Common myeloid progenitor, CD34-positive (primary cell): ENCODE results near the gene CCDC32.
"Not testable (repeated sequence)": the region's sequence is repeated elsewhere in the genome, so short reads cannot be mapped to it uniquely, and the experiment has no call there.

Source experiments
- CTCF ChIA-PET: fragments of 350-600 bp; sonication (Branson Sonifier 250); formaldehyde crosslinking; loops from one replicate; lab custom pipeline; 2021; ENCODE audit warnings: antibody characterized with exemption; lab: Charles Lee
- POLR2A ChIA-PET: fragments of 350-600 bp; sonication (Branson Sonifier 250); formaldehyde crosslinking; loops from one replicate; lab custom pipeline; 2021; ENCODE audit warnings: antibody characterized with exemption; lab: Charles Lee
- DNase-seq, 3 donors: peaks; one replicate each; pipeline versions ENCODE4 v3.0.0 to v3.0.0-alpha.2; 2013
- H3K27ac ChIP-seq, 2 experiments: 1 replicate in 1 of 2; 2 replicates in 1 of 2; pipeline ENCODE4 v1.7.0; 2013; ENCODE audit warnings: inconsistent platforms in 2 of 2, low read length in 2 of 2, mild to moderate bottlenecking in 2 of 2, low read depth in 1 of 2, moderate library complexity in 1 of 2; ENCODE audit not compliant: severe bottlenecking in 2 of 2, insufficient read depth in 1 of 2, poor library complexity in 1 of 2
- H3K27me3 ChIP-seq, 5 experiments: replicated peaks in 2 of 5; 1 replicate in 3 of 5; 2 replicates in 2 of 5; pipeline versions ENCODE4 v1.6.1 to v1.7.0; 2013; ENCODE audit warnings: low read length in 4 of 5, mild to moderate bottlenecking in 2 of 5, moderate library complexity in 2 of 5, inconsistent platforms in 1 of 5; ENCODE audit not compliant: insufficient read depth in 5 of 5, control insufficient read depth in 4 of 5
- H3K36me3 ChIP-seq, 4 experiments: 1 replicate in 2 of 4; 2 replicates in 2 of 4; pipeline versions ENCODE4 v1.6.1 to v1.7.0; 2013; ENCODE audit warnings: low read length in 3 of 4, control low read depth in 1 of 4, mild to moderate bottlenecking in 1 of 4; ENCODE audit not compliant: control insufficient read depth in 4 of 4, insufficient read depth in 4 of 4
- H3K4me1 ChIP-seq, 4 experiments: 1 replicate in 3 of 4; 2 replicates in 1 of 4; pipeline versions ENCODE4 v1.6.1 to v1.7.1; 2013; ENCODE audit warnings: low read length in 3 of 4, mild to moderate bottlenecking in 3 of 4, control low read depth in 1 of 4, inconsistent platforms in 1 of 4, moderate library complexity in 1 of 4; ENCODE audit not compliant: control insufficient read depth in 4 of 4, insufficient read depth in 4 of 4; ENCODE audit errors: control extremely low read depth in 1 of 4
- H3K4me3 ChIP-seq, 7 experiments: 1 replicate in 4 of 7; 2 replicates in 3 of 7; pipeline versions ENCODE4 v1.5.1 to v1.7.0; 2013; ENCODE audit warnings: mild to moderate bottlenecking in 7 of 7, low read length in 6 of 7, moderate library complexity in 6 of 7, inconsistent platforms in 2 of 7, low read depth in 2 of 7, control low read depth in 1 of 7; ENCODE audit not compliant: insufficient read depth in 4 of 7, control insufficient read depth in 1 of 7; ENCODE audit errors: extremely low read depth in 1 of 7
- H3K9me3 ChIP-seq, 5 experiments: 1 replicate in 4 of 5; 2 replicates in 1 of 5; pipeline versions ENCODE4 v1.6.1 to v1.7.1; 2013; ENCODE audit warnings: low read length in 4 of 5, mild to moderate bottlenecking in 2 of 5, inconsistent platforms in 1 of 5, low read depth in 1 of 5, moderate library complexity in 1 of 5; ENCODE audit not compliant: control insufficient read depth in 4 of 5, insufficient read depth in 2 of 5; ENCODE audit errors: control extremely low read depth in 1 of 5
- WGBS: methylation state at CpG from one replicate; pipeline ENCODE4 v1.1.5; 2013; ENCODE audit not compliant: insufficient coverage; 5-methylcytosine and 5-hydroxymethylcytosine counted together

CCDC32 gene

GRCh38 chr15:40590667-40591050 is 25.8 kb upstream of the CCDC32 start:
- H3K4me3 ChIP-seq: peak overlapping the region in 1 of 7 experiments; percentile 64
- WGBS: 80% methylated on average over 2 of the region's 12 CpGs
- POLR2A ChIA-PET: no interaction called here
- H3K4me1 ChIP-seq: peaks cover 2 to 11% (median 10%) of the 10 kb centered on the region in 4 experiments
- H3K27ac ChIP-seq: no peak overlapping the region
- no peaks in the 10 kb centered on the region for H3K9me3 ChIP-seq
- H3K27me3 ChIP-seq: no peaks in the 10 kb centered on the region
- H3K36me3 ChIP-seq: no peaks in the 10 kb centered on the region
- DNase-seq: no peak
- CTCF ChIA-PET: interaction anchor here (0.7 to 1.6 kb wide), 3 partner anchors 8 to 316 kb away, joined by 3 to 4 read pairs (median 3); no protein-coding TSS in a partner anchor

- ChIA-PET POLR2A (no interaction called here), CTCF (interaction anchor here (1.3 to 1.9 kb wide), 2 partner anchors 15 to 19 kb away, joined by 3 to 4 read pairs; partner anchors contain the start of gene RPUSD2)
- no peak overlapping the region for H3K4me3 ChIP-seq
These were observed 19.3 kb upstream of the CCDC32 start for GRCh38 chr15:40584191-40584590.

GRCh38 chr15:40582726-40583246 is 17.9 kb upstream of the CCDC32 start:
- no peak overlapping the region for H3K27ac ChIP-seq
- peaks cover 0 to 3% (median 0%) of the 10 kb centered on the region in 5 experiments for H3K9me3 ChIP-seq
- H3K4me3 ChIP-seq: peak overlapping the region in 2 of 7 experiments; percentile 15 to 54
- no peaks in the 10 kb centered on the region for H3K27me3 ChIP-seq
- WGBS: 96% methylated on average over 4 of the region's 8 CpGs
- POLR2A ChIA-PET: no interaction called here
- CTCF ChIA-PET: no interaction called here
- no peaks in the 10 kb centered on the region for H3K4me1 ChIP-seq
- peak in 1 of 3 donors; percentile 45 for DNase-seq
- no peaks in the 10 kb centered on the region for H3K36me3 ChIP-seq

More at GRCh38 chr15:40584191-40584590, 19.3 kb upstream of the CCDC32 start:
- Histone ChIP-seq H3K27me3 (no peaks in the 10 kb centered on the region), H3K36me3 (no peaks in the 10 kb centered on the region), H3K4me1 (no peaks in the 10 kb centered on the region), H3K27ac (no peak overlapping the region), H3K9me3 (peaks cover 0 to 3% (median 0%) of the 10 kb centered on the region in 5 experiments)
- WGBS: 50% methylated on average over 2 of the region's 2 CpGs
- DNase-seq: no peak

GRCh38 chr15:40581796-40582195 is 17.0 kb upstream of the CCDC32 start:
- POLR2A ChIA-PET, H3K27me3 ChIP-seq, DNase-seq: not testable (repeated sequence)

GRCh38 chr15:40578892-40579291 is 14.1 kb upstream of the CCDC32 start:
- Histone ChIP-seq H3K9me3 (peaks cover 0 to 3% (median 0%) of the 10 kb centered on the region in 5 experiments), H3K27me3 (no peaks in the 10 kb centered on the region), H3K4me1 (no peaks in the 10 kb centered on the region), H3K27ac (no peak overlapping the region), H3K4me3 (no peak overlapping the region), H3K36me3 (peaks cover 2 to 12% (median 7%) of the 10 kb centered on the region in 4 experiments)
- POLR2A ChIA-PET: no interaction called here
- no peak for DNase-seq
- CTCF ChIA-PET: no interaction called here
- WGBS: no CpG with 5 or more reads among the region's 4 CpGs

More at GRCh38 chr15:40581796-40582195, 17.0 kb upstream of the CCDC32 start:
- H3K4me1 ChIP-seq, H3K9me3 ChIP-seq, CTCF ChIA-PET, H3K27ac ChIP-seq, H3K36me3 ChIP-seq, H3K4me3 ChIP-seq: not testable (repeated sequence)
- WGBS: 67% methylated on average over 1 of the region's 2 CpGs

GRCh38 chr15:40576914-40577313 is 12.1 kb upstream of the CCDC32 start:
- H3K4me3 ChIP-seq, H3K27me3 ChIP-seq, CTCF ChIA-PET, H3K9me3 ChIP-seq, POLR2A ChIA-PET, H3K4me1 ChIP-seq, DNase-seq, H3K27ac ChIP-seq: not testable (repeated sequence)
- peaks cover 3 to 25% (median 16%) of the 10 kb centered on the region in 4 experiments for H3K36me3 ChIP-seq
- no CpG with 5 or more reads among the region's 5 CpGs for WGBS

- ChIA-PET CTCF (interaction anchor here (0.7 to 1.0 kb wide), 2 partner anchors 15 to 27 kb away, joined by 3 read pairs; no protein-coding TSS in a partner anchor), POLR2A (no interaction called here)
- Histone ChIP-seq H3K36me3 (peaks cover 3 to 31% (median 19%) of the 10 kb centered on the region in 4 experiments), H3K27me3 (no peaks in the 10 kb centered on the region), H3K9me3 (peaks cover 0 to 2% (median 0%) of the 10 kb centered on the region in 5 experiments), H3K4me1 (peaks cover 1 to 7% (median 6%) of the 10 kb centered on the region in 4 experiments), H3K27ac (no peak overlapping the region), H3K4me3 (no peak overlapping the region)
- no peak for DNase-seq
These were observed 10.3 kb upstream of the CCDC32 start for GRCh38 chr15:40575113-40575512.
